Daoy (cell line): ENCODE data around the gene TRAF1. TPM values are rescaled to one million over a fixed set of nuclear protein-coding genes. Genes with fewer than 3 reads are reported as not detected.
"Not testable (repeated sequence)": the region's sequence is repeated elsewhere in the genome, so short reads cannot be mapped to it uniquely, and the experiment has no call there.

Experiments used
- DNase-seq: peaks from one replicate; pipeline ENCODE4 v3.0.0-alpha.2; 2015; ENCODE audit warnings: low read depth
- total RNA-seq: library from RNA; depleted of rRNA; stranded (reverse); fragments of >200 nt; shearing (Covaris generic); gene quantifications from 2 replicates; pipeline ENCODE4 v1.2.3, GENCODE V29; 2014; rRNA removed

TRAF1 gene, protein sequence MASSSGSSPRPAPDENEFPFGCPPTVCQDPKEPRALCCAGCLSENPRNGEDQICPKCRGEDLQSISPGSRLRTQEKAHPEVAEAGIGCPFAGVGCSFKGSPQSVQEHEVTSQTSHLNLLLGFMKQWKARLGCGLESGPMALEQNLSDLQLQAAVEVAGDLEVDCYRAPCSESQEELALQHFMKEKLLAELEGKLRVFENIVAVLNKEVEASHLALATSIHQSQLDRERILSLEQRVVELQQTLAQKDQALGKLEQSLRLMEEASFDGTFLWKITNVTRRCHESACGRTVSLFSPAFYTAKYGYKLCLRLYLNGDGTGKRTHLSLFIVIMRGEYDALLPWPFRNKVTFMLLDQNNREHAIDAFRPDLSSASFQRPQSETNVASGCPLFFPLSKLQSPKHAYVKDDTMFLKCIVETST
- total RNA-seq = 8.1 and 11.6 TPM in 2 replicates

DNA sequence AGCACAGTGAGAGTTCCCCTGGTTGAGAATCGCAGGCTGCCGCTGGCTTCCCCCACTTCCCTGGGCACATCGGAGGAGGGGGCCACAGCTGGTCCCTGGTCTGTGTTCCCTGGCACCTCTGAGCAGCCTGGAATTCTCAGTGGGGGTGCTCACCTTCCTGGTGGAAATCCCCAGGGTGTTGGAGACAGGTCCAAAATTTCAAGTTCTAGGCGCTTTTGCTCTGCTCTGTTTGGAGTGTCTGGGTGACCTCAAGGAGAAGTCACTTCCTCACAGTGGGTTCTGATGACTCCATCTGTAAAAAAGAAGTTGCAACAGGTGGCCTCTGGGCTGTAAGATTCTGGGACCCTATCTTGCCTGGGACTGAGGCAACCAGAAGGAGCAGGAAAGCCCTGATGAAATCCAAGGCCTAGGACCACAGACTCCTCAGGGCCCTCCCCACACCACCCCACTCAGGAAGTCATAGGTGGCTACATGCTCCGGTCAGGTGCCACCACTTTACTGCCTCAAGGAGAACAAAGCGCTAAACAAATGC, at the start of gene TRAF1:
Gene TRAF1 (minus strand): TSS at position 400 of the 532 bp plus-strand sequence. CDS start 721 bp downstream, outside the sequence.
- peak; percentile 56 for DNase-seq

DNA sequence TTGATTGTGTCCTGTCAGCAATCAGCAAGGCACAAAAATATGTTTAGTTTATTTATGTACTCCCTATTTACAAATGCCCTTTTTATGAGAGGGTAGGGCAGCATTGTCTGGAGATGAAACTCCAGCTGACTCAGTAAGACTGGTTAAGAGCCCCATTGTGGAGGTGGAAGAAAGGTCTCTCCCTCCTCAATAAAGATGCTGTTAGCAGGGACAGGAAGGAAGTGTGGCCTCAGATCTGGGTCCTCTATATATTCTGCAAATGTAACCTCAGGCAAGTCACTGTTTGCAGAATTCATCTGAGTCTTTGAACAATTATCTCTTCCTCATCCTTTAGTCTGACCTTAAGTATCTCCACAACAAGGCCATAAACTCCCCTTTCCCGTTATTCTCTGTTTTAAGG, 48.3 kb upstream of the TRAF1 start:
- no peak for DNase-seq

DNA sequence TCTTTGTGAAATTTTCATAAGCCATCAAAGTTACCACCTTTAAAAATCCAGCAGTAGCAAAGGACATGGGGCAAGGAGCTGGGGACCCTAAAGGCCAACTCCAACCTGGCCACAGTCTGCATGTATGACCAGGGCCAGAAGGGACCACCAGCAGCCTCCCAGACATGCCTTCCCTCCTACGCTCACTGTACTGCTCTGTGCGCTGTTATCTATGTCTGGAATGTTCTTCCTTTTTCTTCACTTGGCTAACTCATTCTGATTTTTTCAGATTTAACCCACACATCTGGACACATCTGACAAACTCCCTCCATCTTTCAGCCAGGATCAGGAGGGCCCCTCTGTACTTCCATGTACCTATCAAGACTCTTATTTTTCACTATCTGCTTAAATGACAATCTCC, 47.6 kb upstream of the TRAF1 start:
- no peak for DNase-seq

DNA sequence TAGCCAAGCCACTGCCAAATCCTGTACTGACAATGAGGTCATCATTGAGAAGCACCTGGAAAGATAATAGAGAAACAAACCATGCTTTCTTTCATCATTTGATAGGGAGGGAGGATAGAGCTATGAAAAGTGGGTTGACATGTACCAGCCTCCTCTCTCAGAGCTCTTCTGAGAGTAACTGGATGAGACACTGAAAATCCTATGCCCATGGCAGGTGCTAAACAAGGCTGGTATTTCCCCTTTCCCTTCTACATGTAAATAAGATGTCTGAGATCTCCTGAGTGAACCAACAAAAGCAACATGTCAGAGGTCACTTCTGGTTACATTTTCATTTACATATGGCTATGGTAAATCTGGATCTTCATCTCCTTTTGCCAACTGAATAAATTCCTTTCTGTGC, 45.3 kb upstream of the TRAF1 start:
- no peak for DNase-seq

DNA sequence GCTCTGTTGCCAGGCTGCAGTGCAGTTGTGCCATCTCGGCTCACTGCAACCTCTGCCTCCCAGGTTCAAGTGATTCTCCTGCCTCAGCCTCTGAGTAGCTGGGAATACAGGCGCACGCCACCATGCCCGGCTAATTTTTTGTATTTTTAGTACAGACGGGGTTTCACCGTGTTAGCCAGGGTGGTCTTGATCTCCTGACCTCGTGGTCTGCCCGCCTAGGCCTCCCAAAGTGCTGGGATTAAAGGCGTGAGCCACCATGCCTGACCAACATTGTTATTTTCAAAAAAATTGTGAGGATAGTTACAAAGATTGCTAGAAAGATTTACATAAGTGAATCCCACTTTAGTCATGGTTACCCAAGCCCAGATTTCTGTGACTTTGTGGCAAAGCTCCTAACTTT, 44.9 kb upstream of the TRAF1 start:
- not testable (repeated sequence) for DNase-seq

DNA sequence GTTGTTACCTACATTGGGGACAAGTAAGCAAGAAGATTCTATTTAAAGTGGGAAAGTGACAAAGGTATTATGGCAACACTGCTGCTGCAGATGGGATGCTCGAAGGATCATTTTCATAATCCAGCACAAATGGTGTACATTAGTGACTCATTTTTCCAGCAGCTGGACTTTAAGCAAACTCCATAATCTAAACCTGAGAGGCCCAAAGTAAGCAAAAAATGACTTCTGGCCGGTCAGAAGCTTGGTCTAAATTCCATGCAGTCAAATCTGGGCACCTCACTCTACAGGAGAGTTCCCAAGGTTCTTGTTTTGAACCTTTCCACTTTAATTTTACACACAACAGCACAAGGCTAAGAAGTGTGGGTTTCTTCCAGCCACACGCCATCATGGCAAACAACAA, 43.6 kb upstream of the TRAF1 start:
- DNase-seq = no peak

DNA sequence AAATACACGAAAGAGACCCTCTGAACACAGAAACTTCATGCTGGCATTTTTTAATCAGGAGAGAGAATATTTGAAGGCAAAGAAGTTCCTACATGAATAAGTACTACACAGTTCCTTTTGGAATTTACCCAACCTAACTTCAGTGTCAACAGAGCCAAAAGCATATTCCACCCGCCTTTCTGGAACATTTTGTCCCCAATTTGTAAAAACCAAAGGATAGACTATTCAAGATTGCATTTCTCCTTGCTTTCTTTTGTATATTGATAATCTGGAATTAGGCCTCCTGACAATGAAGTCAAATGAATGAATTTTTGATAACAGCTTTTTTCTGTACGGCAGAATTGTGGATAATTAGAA, 39.4 kb upstream of the TRAF1 start:
- DNase-seq = no peak

DNA sequence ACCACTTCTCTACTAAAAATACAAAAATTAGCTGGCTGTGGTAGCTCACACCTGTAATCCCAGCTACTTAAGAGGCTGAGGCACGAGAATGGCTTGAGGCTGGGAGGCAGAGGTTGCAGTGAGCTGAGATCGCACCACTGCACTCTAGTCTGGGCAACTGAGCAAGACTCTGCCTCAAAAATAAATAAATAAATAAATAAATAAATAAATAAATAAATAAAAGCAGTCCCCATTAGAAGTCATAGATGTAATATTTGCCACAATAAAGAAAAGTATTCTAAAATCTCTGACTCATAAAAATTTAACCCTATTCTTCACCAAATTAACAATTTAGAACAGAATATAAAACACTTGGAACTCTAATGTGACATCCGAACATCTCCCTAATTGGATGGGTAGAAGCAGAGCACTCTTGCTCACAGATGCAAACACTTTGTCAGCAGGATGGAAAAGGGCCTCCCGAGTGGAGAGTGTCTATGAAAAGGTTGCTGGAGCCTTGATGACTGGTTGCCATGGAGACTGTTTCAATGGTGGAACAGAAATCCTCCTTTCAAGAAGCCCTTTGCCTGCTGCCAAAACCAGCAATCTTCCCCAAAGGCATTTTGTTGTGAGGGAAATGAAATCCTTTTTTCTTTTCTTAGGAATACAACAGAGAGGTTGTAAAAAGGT, 38.9 kb upstream of the TRAF1 start:
- DNase-seq = no peak

DNA sequence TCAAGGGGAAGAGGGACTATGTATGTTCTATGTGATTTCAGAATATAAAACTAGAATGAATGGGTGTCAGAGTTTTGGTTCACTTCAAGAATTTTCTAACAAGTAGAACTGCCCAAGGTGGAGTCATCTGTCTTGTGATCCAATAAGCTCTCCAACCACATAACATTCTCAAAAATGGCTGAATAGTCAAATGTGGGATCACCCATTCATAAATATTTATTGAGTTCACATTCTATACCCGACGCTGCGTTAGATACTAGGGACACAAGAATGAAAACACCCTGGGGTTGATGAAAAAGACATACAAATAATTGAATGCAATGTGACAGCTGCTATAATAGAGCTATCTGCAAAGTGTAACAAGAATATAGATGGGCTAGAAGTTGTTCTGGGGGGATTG, 35.3 kb upstream of the TRAF1 start:
- no peak for DNase-seq

DNA sequence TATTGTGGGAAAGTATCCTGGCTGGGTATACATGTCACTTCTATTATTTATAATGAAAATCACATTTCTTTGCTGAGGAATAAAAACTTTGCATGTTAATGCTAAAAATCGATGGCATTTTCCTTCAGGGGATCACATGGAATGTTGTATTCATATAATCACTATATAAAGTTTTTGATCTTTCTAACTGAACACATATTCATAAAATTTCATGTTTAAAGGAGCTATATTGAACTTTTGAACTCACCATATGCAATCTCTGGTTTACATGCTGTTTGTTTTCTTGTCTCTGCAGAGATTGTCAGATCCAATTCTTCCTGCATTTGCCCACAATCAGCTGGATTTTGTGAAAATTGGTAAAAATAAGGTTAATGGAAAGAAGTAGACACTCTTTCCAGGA, 33.4 kb upstream of the TRAF1 start:
- DNase-seq = no peak

DNA sequence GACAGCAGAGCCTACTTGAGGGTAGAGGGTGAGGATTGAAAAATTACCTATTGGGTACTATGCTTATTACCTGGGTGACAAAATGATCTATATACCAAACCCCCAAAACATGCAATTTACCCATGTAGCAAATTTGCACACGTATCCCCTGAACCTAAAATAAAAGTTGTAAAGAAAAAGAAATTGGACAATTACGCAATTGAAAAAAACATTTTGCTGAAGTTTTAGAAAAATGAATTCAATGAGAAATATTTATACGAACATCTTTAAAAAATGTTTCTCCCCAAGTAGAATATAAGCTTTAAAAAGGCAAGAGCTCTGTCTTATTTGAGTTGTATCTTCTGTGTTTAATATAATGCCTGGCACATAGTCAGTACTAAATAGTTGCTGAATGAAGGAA, 30.3 kb upstream of the TRAF1 start:
- DNase-seq = no peak

DNA sequence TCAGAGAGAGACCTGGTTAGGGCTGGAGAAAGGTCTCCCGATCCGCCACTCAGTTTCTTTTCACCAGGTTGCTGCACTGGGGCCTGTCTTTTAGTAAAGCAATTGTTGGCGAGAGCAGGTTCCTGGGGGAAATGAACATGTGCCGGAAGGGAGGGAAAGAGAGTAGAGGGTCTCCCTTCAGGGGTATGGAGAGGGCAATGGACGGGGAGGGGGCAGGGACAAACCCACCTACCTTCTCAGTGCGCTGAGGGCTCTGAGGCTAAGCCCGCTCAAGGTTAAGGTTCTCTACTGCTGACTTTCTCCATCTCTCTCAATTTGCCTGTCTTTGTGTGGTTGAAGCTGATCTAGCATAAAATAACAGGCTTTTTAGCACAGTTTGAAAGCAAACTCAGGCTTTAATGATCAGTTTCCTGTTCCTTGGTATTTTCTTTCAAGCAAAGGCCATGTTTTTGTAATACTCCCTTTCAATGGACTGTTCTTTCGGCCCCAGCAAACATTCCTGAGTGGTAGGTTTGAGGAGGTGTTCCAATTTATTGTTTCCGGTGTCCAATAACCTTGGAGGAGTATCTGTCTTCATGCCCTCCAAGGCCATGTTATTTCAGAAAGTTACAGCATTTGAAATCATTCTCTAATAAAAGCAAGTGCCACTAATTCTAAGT, 25.5 kb upstream of the TRAF1 start:
- DNase-seq = no peak

DNA sequence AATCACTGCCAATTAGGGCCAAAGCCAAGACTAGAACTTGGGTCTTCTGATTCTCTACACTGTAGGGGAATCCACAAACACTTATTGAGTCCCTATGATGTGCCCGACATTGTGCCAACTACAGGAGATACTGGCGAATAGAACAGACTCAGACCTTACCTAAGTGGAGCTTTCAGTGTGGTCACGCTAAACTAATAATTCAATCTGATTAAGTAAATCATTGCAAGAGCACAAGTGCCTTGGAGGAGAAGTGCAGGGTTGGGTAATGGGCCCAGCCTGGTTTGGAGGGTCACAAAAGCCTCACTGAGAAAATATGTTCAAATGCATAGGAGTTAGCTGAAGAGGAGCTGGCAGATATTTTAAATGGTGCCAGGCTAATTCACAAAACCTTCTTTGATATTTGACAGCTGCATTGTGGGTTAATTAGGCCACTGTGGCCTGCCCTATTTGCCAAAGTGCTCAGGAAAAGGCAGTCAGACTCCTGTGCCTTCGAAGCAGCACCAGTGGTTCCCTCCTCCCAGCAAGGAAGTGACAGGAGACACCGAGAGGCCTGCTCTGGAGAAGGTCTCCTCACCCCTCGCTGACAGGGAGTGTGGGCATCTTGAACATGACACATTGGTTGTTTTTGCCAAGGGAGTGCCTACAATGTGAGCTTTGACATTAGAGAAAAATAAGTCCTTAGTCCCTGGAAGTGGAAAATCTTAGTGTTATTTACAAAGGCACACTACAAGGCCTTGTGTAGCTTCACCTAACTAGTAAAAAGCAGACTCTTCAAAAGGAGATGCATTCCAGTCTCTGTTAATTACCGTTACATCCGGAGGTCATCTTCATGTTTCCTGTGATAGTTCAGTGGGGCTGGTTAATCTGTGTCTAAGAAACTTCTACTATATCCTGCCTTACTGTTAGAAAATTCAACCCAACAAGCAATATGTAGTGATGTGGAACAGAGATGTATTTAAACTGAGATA, 24.1 kb upstream of the TRAF1 start:
- no peak for DNase-seq

DNA sequence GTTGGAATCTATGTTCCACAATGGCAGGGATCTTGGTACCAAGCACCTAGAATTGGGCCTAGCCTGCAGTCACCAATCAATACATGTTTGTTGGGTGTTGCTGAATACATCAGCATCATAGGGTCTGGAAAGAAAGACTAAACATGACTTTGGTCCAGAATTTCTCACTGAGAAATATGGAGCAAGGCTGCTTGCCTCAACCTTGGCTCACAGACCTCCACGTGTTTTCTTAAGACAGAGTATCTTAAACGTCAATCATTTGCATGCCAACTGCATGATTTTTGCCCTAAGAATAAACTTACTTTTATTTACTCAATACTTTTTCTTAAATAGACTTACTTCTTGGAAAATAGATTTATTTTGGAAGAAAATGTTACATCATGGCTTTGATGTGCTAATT, 22.7 kb upstream of the TRAF1 start:
- no peak for DNase-seq

DNA sequence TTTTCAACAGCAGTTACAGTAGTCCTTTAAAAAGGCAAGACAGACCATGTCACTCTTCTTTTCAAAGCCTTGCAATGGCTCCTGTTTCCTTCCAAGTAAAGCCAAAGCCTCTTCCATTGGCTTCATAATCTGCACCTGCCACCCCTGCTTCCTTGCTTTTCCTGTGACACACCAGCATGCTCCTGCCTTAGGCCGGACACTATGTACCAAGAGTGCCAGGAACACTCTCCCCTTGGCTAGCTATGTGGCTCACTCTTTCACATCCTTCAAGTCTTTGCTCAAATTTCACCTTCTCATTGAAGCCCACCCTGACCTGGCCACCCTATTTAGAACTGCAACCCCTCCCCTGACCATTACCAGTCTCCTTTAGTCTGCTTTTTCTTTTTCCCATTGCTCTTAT, 22.2 kb upstream of the TRAF1 start:
- DNase-seq = no peak

DNA sequence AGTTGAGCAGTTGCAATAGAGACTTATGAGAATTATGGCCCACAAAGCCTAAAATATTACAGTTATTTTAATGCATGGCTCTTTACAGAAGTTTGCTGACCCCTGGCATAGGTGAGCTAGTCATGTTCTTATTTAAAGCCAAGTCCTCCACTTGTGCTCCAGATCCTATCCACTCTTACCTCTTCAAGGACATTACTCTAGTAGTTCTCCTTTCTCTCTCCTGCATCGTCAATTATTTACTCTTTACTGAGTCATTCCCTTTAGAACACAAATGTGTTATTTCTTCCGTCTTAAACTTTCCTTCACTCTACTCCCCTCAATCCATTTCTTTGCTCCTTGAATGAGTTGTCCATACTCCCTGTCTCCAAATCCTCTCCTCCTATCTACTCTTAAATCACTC, 20.6 kb upstream of the TRAF1 start:
- no peak for DNase-seq

DNA sequence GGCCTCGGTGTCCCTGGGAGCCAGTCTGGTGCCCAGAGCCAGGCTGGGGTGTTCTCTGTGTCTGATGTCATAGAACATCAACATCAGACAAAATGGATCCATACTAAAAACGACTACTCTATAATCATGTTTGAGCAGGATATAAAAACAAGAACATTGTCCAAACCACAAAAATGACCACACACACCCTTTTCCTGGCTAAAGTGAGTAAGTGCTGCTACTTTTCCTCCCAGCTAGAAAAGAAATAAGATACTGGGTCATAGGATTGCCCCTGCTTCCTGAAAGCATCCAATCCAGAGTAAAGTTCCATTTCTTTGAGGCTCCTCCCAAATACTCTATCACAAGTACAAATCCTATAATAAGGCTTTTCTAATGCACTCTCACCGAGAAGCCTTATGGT, 19.7 kb upstream of the TRAF1 start:
- peak; percentile 34 for DNase-seq

DNA sequence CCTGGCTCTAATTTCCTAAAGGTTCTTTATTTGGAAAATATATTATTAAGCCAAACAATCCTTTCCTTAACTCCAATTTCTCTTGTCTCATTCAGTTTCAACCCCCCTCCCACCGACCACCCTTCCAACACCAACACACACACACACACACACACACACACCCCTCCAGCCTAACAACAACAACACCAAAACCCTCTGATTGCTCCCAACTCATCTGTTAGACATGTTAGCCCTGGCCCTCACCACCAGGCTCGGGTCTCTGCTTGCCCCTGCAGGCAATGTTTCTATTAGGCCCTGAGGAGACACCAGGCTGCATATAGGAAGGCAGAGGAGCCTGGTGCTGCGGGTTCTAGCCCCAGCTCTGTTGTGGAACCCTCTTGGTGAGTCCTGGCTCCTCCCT, 18.4 kb upstream of the TRAF1 start:
- no peak for DNase-seq

DNA sequence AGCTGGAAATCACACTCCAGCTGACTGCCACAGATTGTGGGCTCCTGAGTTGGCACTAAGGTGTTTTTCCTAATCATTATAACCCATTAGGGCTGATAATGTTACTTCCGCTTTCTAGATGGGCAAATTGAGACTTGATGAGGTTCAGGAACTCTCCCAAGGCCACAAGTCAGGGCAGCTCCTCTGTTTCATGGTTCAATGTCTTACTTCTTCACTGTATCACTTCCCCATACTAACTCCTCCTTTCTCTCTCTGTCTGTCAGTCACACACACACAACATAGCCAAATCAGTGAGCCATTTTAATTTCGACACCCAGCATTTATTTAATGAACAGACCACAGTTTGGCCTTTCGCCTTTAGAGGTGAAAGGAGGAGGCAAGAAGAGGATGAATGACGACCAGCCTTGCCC, 17.8 kb upstream of the TRAF1 start:
- no peak for DNase-seq

DNA sequence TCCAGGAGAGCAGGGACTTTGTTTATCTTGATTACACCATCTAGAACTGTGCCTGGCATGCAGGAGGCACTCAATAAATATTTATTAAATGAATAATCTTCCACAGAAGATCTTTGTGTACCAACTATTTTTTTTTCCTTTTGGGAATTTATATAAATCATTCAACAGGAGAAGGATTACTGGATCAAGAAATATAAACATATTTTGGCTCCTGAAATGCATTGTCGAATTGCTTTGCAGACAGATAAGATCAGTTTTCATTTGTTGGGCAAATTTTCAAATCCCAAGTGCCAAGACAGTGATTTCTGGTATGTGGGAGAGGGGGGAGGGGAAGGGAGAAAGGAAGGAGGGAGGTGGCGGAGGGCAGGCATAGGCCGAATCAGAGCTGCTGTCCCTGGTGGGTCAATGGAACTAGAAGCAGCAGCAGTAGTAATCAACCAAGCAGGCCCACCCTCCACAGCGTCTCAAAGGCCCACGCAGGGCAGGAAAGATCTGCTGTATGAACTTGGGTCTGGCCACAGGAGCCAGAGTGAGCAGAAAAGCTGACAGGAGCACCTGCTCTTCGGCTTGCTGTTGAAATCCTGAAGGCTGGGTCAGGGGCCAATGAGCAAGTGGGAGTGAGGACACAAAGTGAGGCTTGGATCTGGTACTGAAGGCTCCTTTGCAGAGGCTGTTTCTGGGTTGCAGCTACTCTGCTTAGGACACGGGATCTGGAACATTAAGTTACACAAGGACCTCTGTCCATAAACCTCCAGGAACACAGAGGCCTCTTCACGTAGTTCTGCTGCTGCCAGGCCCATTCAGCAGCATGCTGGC, 15.8 kb upstream of the TRAF1 start:
- DNase-seq = no peak
